Astrocyte (in vitro differentiated cells and primary cell): Measurements from ENCODE around the gene ASCL2.

Source experiments
- CTCF ChIP-seq: IDR thresholded peaks from 2 replicates; pipeline ENCODE4 v1.5.1; 2011; ENCODE audit warnings: low read depth, mild to moderate bottlenecking, inconsistent platforms, low read length, moderate library complexity; ENCODE audit not compliant: insufficient read depth
- EZH2 ChIP-seq: IDR thresholded peaks from 2 replicates; pipeline ENCODE4 v1.6.1; 2012; ENCODE audit warnings: mild to moderate bottlenecking, low read length, inconsistent platforms; ENCODE audit not compliant: insufficient read depth

DNA sequence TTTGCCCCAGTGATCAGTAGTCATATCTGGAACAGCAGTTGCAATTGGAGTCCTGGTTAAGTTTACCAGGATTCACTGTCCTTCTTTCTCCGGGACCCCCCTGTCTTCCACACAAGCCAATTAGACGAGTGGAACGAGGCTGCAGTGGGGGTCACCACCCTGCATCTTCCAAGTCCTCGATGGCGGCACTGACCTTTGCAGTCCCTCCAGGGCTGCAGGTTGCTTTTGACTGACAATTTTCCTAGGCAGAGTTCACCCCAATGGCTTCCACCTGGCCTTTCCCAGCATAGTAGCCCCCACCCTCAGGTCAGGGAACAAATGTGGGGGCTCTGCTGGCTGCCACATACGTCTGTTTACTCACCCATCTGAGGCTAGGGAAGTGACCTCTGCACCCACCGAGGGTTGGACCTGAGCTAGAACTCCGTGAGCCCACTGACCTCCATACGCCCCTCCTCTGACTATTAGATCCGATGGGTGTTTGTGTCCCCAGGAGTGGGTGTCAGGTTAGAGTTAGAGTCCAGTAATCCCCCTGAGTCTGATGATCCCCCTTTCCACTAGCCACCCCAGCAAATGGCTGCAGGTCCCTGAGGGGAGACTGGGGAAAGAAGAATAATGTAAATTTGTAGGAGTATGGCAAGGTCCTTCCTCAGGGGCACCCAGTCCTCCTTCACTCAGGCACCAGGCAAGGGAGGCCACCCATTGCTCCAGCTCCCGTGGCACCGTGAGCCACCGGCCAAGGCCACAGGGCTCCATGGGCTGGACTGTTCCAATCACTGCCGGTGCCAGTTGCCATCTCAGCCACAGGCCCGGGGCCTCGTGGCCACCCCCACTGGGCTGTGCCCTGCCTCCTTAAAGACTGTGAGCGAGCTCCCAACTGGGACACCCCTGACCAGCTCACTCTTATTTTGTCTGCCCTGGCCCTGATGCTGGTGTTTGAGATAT lies 25.9 kb upstream of the ASCL2 start:
- TF ChIP-seq CTCF (no peak), EZH2 (no peak)
